SU-DHL-6 (cell line): ENCODE results near the gene MEI1.
"Not testable (repeated sequence)": the region's sequence is repeated elsewhere in the genome, so short reads cannot be mapped to it uniquely, and the experiment has no call there.

Experiments
- EZH2phosphoT487 ChIP-seq: fragments of 200-600 bp; sonication (generic), shearing (Covaris generic); conservative IDR thresholded peaks from 2 replicates; pipeline ENCODE4 v1.6.1; 2018; ENCODE audit warnings: mild to moderate bottlenecking, antibody characterized with exemption, low read length, moderate library complexity, mixed read lengths
- TF ChIP-seq, protein P1 (sequence below): fragments of 200-600 bp; sonication (generic); IDR thresholded peaks from one replicate; pipeline ENCODE4 v1.5.1; 2017; ENCODE audit warnings: antibody characterized with exemption, mild to moderate bottlenecking, low read length, moderate library complexity; ENCODE audit not compliant: insufficient read depth, poor library complexity, severe bottlenecking

DNA sequence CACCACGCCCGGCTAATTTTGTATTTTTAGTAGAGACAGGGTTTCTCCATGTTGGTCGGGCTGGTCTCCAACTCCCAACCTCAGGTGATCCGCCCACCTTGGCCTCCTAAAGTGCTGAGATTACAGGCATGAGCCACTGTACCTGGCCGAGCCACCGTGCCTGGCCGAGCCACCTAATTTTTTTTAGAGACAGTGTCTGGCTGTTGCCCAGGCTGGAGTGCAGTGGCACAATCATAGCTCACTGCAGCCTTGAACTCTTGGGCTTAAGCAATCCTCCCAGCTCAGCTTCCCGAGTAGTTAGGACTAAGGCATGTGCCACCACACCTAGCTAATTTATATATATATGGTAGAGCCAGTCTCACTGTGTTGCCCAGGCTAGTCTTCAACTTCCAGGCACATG is 136.2 kb downstream of the MEI1 start:
- TF ChIP-seq, protein P1, sequence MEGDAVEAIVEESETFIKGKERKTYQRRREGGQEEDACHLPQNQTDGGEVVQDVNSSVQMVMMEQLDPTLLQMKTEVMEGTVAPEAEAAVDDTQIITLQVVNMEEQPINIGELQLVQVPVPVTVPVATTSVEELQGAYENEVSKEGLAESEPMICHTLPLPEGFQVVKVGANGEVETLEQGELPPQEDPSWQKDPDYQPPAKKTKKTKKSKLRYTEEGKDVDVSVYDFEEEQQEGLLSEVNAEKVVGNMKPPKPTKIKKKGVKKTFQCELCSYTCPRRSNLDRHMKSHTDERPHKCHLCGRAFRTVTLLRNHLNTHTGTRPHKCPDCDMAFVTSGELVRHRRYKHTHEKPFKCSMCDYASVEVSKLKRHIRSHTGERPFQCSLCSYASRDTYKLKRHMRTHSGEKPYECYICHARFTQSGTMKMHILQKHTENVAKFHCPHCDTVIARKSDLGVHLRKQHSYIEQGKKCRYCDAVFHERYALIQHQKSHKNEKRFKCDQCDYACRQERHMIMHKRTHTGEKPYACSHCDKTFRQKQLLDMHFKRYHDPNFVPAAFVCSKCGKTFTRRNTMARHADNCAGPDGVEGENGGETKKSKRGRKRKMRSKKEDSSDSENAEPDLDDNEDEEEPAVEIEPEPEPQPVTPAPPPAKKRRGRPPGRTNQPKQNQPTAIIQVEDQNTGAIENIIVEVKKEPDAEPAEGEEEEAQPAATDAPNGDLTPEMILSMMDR = not testable (repeated sequence)
- not testable (repeated sequence) for TF ChIP-seq EZH2phosphoT487
